HEK293T (cell line): ENCODE data around the gene S100A9.
"Not testable (repeated sequence)": the region's sequence is repeated elsewhere in the genome, so short reads cannot be mapped to it uniquely, and the experiment has no call there.

Experiments
- BHLHE40 ChIP-seq: fragments of 450-650 bp; IDR thresholded peaks from 2 replicates; pipeline ENCODE4 v1.6.1; 2016; ENCODE audit warnings: mild to moderate bottlenecking, moderate library complexity, borderline replicate concordance
- HDGF ChIP-seq: fragments of 450-650 bp; IDR thresholded peaks from 2 replicates; pipeline ENCODE4 v1.6.1; 2017; ENCODE audit warnings: antibody characterized with exemption, borderline replicate concordance
- TARDBP ChIP-seq: fragments of 450-650 bp; IDR thresholded peaks from 2 replicates; pipeline ENCODE4 v1.6.1; 2016
- ZNF384 ChIP-seq: fragments of 450-650 bp; IDR thresholded peaks from 2 replicates; pipeline ENCODE4 v1.6.1; 2016

DNA sequence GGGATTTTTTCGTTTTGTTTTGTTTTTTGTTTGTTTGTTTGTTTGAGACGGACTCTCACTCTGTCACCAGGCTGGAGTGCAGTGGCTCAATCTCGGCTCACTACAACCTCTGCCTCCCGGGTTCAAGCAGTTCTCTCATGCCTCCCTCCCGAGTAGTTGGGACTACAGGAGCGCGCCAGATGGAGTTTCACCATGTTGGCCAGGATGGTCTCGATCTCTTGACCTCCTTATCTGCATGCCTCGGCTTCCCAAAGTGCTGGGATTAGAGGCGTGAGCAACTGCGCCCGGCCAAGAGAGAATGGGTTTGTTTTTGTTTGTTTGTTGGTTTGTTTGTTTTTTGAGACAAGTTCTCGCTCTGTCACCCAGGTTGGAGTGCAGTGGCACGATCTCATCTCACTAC, 10.6 kb upstream of the S100A9 start:
- not testable (repeated sequence) for TF ChIP-seq ZNF384, BHLHE40, HDGF, TARDBP
